ENCODE results near the gene NPY4R.
"Not testable (repeated sequence)": the region's sequence is repeated elsewhere in the genome, so short reads cannot be mapped to it uniquely, and the experiment has no call there.

- TF ChIP-seq, protein P1, sequence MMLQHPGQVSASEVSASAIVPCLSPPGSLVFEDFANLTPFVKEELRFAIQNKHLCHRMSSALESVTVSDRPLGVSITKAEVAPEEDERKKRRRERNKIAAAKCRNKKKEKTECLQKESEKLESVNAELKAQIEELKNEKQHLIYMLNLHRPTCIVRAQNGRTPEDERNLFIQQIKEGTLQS (IDR thresholded peaks at IDR 0.05) = not testable (repeated sequence)
- TF ChIP-seq, protein P2, sequence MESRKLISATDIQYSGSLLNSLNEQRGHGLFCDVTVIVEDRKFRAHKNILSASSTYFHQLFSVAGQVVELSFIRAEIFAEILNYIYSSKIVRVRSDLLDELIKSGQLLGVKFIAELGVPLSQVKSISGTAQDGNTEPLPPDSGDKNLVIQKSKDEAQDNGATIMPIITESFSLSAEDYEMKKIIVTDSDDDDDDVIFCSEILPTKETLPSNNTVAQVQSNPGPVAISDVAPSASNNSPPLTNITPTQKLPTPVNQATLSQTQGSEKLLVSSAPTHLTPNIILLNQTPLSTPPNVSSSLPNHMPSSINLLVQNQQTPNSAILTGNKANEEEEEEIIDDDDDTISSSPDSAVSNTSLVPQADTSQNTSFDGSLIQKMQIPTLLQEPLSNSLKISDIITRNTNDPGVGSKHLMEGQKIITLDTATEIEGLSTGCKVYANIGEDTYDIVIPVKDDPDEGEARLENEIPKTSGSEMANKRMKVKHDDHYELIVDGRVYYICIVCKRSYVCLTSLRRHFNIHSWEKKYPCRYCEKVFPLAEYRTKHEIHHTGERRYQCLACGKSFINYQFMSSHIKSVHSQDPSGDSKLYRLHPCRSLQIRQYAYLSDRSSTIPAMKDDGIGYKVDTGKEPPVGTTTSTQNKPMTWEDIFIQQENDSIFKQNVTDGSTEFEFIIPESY (IDR thresholded peaks at IDR 0.05; ENCODE audit: extremely low read depth, insufficient replicate concordance, low read length) = not testable (repeated sequence)
- TF ChIP-seq CTCF (IDR thresholded peaks at IDR 0.05 in 2 of 3, conservative IDR thresholded peaks at IDR 0.05 in 1 of 3; ENCODE audit: borderline replicate concordance in 1 of 3, insufficient read depth in 1 of 3, low read depth in 2 of 3, low read length in 2 of 3); POLR2AphosphoS5 (IDR thresholded peaks at IDR 0.05; ENCODE audit: low read depth, low read length): not testable (repeated sequence)
- TF ChIP-seq, protein P3, sequence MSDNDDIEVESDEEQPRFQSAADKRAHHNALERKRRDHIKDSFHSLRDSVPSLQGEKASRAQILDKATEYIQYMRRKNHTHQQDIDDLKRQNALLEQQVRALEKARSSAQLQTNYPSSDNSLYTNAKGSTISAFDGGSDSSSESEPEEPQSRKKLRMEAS (IDR thresholded peaks at IDR 0.05) = not testable (repeated sequence)
These were observed at the start of gene NPY4R for GRCh38 chr10:46465765-46466164.
